Transverse colon (tissue), 4 donors: ENCODE results near the gene DEDD2. TPM values are rescaled to one million over a fixed set of nuclear protein-coding genes. Genes with fewer than 3 reads are reported as not detected.

Experiments
- DNase-seq: peaks from one replicate; pipeline ENCODE4 v3.0.0-alpha.2; 2019
- H3K27ac ChIP-seq, 4 donors: fragments of 200-600 bp; sonication (generic); 2 replicates each; pipeline ENCODE4 v1.5.1; 2016 to 2018; ENCODE audit warnings: inconsistent platforms in 4 of 4
- H3K27me3 ChIP-seq: fragments of 200-600 bp; sonication (generic); 2 replicates; pipeline ENCODE4 v1.5.1; 2017; ENCODE audit warnings: inconsistent platforms
- H3K36me3 ChIP-seq, 4 donors: fragments of 200-600 bp; sonication (generic); 2 replicates each; pipeline ENCODE4 v1.5.1; 2017 to 2019; ENCODE audit warnings: inconsistent platforms in 4 of 4
- H3K4me1 ChIP-seq, 4 donors: fragments of 200-600 bp; sonication (generic); 2 replicates each; pipeline ENCODE4 v1.5.1; 2017 to 2020; ENCODE audit warnings: inconsistent platforms in 4 of 4
- H3K4me3 ChIP-seq, 4 donors: fragments of 200-600 bp; sonication (generic); 1 replicate in 1 of 4; 2 replicates in 3 of 4; pipeline versions ENCODE4 v1.5.1 to v1.6.1; 2017 to 2019; ENCODE audit warnings: inconsistent platforms in 4 of 4
- H3K9me3 ChIP-seq, 2 donors: fragments of 200-600 bp; sonication (generic); 2 replicates each; pipeline ENCODE4 v1.5.1; 2017 to 2019; ENCODE audit warnings: inconsistent platforms in 2 of 2
- EP300 ChIP-seq: sonication (generic); formaldehyde crosslinking; IDR thresholded peaks from one replicate; pipeline ENCODE4 v1.6.1; 2017; ENCODE audit warnings: antibody characterized with exemption, low read depth
- POLR2A ChIP-seq: fragments of 450-650 bp; IDR thresholded peaks from one replicate; pipeline ENCODE4 v1.6.1; 2016; ENCODE audit warnings: antibody characterized with exemption, mild to moderate bottlenecking, moderate library complexity
- POLR2AphosphoS5 ChIP-seq, 3 donors: sonication (generic); formaldehyde crosslinking; IDR thresholded peaks; one replicate each; pipeline ENCODE4 v1.6.1; 2016; ENCODE audit warnings: antibody characterized with exemption in 3 of 3
- WGBS, 2 donors: methylation state at CpG; one replicate each; pipeline ENCODE4 v1.1.5; 2018; ENCODE audit warnings: low coverage in 1 of 2; 5-methylcytosine and 5-hydroxymethylcytosine counted together
- in situ Hi-C, 4 donors: fragments of 200-750 bp; cut with MboI; loops; one replicate each; pipeline versions ENCODE4 v1.15.0 to v1.15.1; 2017; ENCODE audit warnings: low sequenced_read_pairs in 3 of 4, low pct_ligation_motif_present in 1 of 4, low pct_unique_long_range_greater_than_20kb in 1 of 4
- intact Hi-C: fragments of 100-400 bp; cut with DNase I; formaldehyde crosslinking; loops from one replicate; pipeline ENCODE4 v1.15.1; 2023; ENCODE audit warnings: low total_unique reads
- total RNA-seq, 4 donors: library from RNA; depleted of rRNA; stranded (reverse); fragments of >200 nt; gene quantifications; one replicate each; pipeline ENCODE4 v1.1.0, GENCODE V29; 2016
- TF ChIP-seq, protein P1 (sequence below), 5 experiments: fragments of 200-600 bp in 3 of 5; fragments of 450-650 bp in 2 of 5; sonication (generic) in 3 of 5; IDR thresholded peaks; 1 replicate in 2 of 5; 2 replicates in 3 of 5; pipeline ENCODE4 v1.5.1; 2016 to 2017; ENCODE audit warnings: antibody characterized with exemption in 5 of 5, inconsistent platforms in 3 of 5, mild to moderate bottlenecking in 2 of 5, moderate library complexity in 1 of 5

Gene DEDD2
- total RNA-seq, 4 donors from 2014 or later = 52.2 to 90.8 (median 63.0) TPM

DNA sequence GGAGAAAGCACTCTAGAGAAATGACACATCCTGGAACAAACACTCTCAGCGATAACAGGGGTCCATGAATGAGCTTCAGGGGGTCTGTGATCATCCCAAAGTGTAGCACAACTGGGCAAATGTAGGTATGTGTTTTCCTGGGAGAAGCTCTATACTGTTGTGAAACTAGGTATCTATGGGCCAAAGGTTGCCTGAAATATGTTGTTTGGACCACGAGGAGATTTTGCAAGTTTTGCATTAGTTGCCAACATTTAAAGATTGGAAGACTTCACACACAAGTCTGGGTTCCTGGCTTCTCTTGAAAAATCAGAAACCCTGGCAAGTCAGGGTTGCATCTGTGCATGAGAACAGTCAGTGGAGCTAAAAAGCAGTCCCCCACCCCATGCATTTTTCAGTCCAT lies 58.6 kb downstream of the DEDD2 start:
- TF ChIP-seq, protein P1, sequence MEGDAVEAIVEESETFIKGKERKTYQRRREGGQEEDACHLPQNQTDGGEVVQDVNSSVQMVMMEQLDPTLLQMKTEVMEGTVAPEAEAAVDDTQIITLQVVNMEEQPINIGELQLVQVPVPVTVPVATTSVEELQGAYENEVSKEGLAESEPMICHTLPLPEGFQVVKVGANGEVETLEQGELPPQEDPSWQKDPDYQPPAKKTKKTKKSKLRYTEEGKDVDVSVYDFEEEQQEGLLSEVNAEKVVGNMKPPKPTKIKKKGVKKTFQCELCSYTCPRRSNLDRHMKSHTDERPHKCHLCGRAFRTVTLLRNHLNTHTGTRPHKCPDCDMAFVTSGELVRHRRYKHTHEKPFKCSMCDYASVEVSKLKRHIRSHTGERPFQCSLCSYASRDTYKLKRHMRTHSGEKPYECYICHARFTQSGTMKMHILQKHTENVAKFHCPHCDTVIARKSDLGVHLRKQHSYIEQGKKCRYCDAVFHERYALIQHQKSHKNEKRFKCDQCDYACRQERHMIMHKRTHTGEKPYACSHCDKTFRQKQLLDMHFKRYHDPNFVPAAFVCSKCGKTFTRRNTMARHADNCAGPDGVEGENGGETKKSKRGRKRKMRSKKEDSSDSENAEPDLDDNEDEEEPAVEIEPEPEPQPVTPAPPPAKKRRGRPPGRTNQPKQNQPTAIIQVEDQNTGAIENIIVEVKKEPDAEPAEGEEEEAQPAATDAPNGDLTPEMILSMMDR (IDR thresholded peaks at IDR 0.05) = no peak
- TF ChIP-seq POLR2A (no peak), EP300 (no peak), POLR2AphosphoS5 (IDR thresholded peaks at IDR 0.05) (no peak)
- Histone ChIP-seq H3K9me3 (no peaks in the 10 kb centered on the region), H3K4me1 (no peaks in the 10 kb centered on the region), H3K27me3 (peaks cover 19% of the 10 kb centered on the region), H3K4me3 (no peak overlapping the region), H3K27ac (no peak overlapping the region), H3K36me3 (no peaks in the 10 kb centered on the region)
- intact Hi-C loops (no loop called here), in situ Hi-C loops (no loop called here)
- no peak for DNase-seq
- 56% methylated on average over 2 of the region's 2 CpGs; no CpG with 5 or more reads in 1 of the 2 donors for WGBS, 2 donors

DNA sequence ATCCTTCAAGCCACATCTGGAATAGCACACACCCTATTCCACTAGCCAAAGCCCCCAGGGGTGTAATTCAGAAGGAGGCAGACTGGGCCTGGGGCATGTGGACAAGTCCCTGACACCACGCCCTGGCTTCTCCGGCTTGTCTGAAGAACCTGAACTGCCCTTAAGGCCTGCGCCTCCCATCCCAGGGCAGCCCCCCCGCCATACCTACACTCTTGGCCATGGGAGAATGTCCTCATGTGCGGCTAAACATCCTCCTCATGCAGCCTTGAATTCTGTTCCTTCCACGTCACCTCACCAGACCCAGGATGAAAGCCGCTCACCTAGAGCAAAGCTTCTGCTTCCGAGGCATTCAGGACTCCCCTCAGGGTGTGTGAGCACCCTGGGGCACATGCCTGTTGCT lies 60.9 kb downstream of the DEDD2 start:
- 96% methylated on average over 8 of the region's 8 CpGs; no CpG with 5 or more reads in 1 of the 2 donors for WGBS, 2 donors
- DNase-seq = no peak
- intact Hi-C loops = no loop called here

DNA sequence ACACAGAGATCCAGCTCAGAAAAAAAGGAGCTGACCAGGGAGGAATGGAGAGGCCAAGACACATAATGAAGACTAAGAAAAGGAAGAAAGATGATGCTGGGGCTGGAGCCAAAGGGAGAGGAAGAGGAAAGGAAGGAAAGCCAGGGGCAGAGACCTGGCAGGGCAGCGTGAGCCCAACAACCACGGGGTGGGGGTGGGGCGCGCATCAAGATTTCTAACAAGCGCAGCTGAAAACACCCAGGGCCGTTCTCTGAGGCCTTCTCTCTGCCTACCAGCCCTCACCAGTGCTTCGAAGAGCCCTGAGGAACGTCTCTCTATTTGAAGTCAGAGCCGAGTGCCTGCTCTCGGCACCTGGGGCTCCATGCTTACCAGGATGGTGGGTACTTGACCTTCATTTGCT lies 61.7 kb downstream of the DEDD2 start:
- no peaks in the 10 kb centered on the region for H3K36me3 ChIP-seq
- intact Hi-C loops = no loop called here
- no peak for TF ChIP-seq POLR2A
- no peak for TF ChIP-seq POLR2AphosphoS5 (IDR thresholded peaks at IDR 0.05)
- TF ChIP-seq EP300 = no peak
- TF ChIP-seq, protein P1 (IDR thresholded peaks at IDR 0.05) = no peak
- in situ Hi-C loops = no loop called here
- H3K27me3 ChIP-seq = peaks cover 49% of the 10 kb centered on the region
- H3K27ac ChIP-seq = no peak overlapping the region
- no peak overlapping the region for H3K4me3 ChIP-seq
- DNase-seq = no peak
- H3K9me3 ChIP-seq = no peaks in the 10 kb centered on the region
- 56% methylated on average over 9 of the region's 10 CpGs; no CpG with 5 or more reads in 1 of the 2 donors for WGBS, 2 donors
- no peaks in the 10 kb centered on the region for H3K4me1 ChIP-seq

More for the DNA sequence above, 60.9 kb downstream of the DEDD2 start:
- no peaks in the 10 kb centered on the region for H3K9me3 ChIP-seq
- H3K4me3 ChIP-seq = no peak overlapping the region
- TF ChIP-seq POLR2AphosphoS5 (IDR thresholded peaks at IDR 0.05) (no peak), EP300 (no peak), POLR2A (no peak)
- TF ChIP-seq, protein P1 (IDR thresholded peaks at IDR 0.05) = no peak
- peaks cover 41% of the 10 kb centered on the region for H3K27me3 ChIP-seq
- no peaks in the 10 kb centered on the region for H3K4me1 ChIP-seq
- H3K36me3 ChIP-seq = no peaks in the 10 kb centered on the region
- H3K27ac ChIP-seq = no peak overlapping the region
- in situ Hi-C loops = no loop called here

DNA sequence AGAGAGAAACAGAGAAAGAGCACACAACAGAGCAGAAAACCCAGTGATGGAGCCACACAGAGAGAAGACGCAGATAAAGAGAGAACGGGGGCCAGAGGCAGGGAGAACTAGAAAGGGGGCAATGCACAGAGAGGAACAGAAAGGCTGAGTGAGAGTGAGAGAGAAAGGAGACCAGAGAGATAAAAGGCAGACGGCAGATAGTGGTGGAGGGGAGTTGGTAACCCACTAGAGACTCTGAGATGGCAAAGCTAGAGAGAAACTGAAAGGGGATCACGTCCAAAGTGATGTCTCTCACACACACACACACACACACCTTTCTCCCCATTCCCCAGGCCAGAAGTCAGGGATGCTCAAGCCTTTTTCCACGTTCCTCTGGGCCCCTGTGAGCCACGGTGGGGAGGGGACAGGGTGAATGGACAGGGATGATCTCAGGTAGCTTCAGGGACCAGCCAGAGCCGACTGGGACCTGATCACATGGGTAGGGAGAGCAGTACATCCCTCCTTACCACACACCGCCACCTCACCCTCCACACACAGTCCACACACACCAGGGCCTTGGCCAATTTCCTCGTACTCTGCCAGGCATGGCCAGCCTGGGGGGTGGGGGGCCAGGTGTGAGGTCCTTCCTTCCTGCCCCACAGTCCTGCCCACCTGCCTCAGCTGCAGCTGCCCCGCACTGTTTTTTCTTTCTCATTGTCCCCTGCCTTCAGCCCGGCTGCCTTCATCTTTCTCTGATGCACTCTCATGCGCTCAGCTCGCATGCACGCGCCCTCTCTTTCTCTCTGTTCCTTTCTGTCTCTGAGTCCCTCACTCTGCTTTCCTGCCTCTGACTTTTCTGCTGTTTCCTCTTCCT lies 62.8 kb downstream of the DEDD2 start:
- 52 to 63% methylated on average over 8 to 15 of the region's 15 CpGs for WGBS, 2 donors
- Histone ChIP-seq H3K4me1 (no peaks in the 10 kb centered on the region), H3K27ac (no peak overlapping the region), H3K4me3 (no peak overlapping the region), H3K27me3 (peaks cover 58% of the 10 kb centered on the region), H3K9me3 (no peaks in the 10 kb centered on the region), H3K36me3 (no peaks in the 10 kb centered on the region)
- TF ChIP-seq, protein P1 (IDR thresholded peaks at IDR 0.05) = no peak
- TF ChIP-seq POLR2AphosphoS5 (IDR thresholded peaks at IDR 0.05) (no peak), POLR2A (no peak), EP300 (no peak)
- no peak for DNase-seq
- in situ Hi-C loops (no loop called here), intact Hi-C loops (no loop called here)
